GM23338 (cell line): ENCODE data around the gene VAPA. TPM values are rescaled to one million over a fixed set of nuclear protein-coding genes. Genes with fewer than 3 reads are reported as not detected.

Experiments
- ATAC-seq: fragments of 200-7000 bp; cut with Tn5 transposase; 3 replicates; pipeline ENCODE4 v1.9.1; 2020
- DNase-seq: peaks from one replicate; pipeline ENCODE4 v3.0.0-alpha.2; 2015; ENCODE audit warnings: low spot score
- H2AFZ ChIP-seq: fragments of 200-600 bp; sonication (generic); 2 replicates; pipeline ENCODE4 v1.8.0; 2016; ENCODE audit warnings: antibody characterized with exemption, mild to moderate bottlenecking, moderate library complexity
- H3F3A ChIP-seq: fragments of 200-600 bp; sonication (generic); replicated peaks from 2 replicates; pipeline ENCODE4 v1.8.0; 2017; ENCODE audit warnings: antibody characterized with exemption, mixed run types, low read depth
- H3K27ac ChIP-seq: fragments of 200-600 bp; sonication (generic); 2 replicates; pipeline ENCODE4 v1.6.1; 2016; ENCODE audit warnings: low read depth
- H3K27me3 ChIP-seq: fragments of 200-600 bp; sonication (generic); 2 replicates; pipeline ENCODE4 v1.8.0; 2016; ENCODE audit warnings: mild to moderate bottlenecking, mixed run types, moderate library complexity; ENCODE audit not compliant: insufficient read depth
- H3K36me3 ChIP-seq: fragments of 200-600 bp; sonication (generic); 2 replicates; pipeline ENCODE4 v1.8.0; 2016; ENCODE audit warnings: mild to moderate bottlenecking; ENCODE audit not compliant: insufficient read depth
- H3K4me1 ChIP-seq: fragments of 200-600 bp; sonication (generic); 2 replicates; pipeline ENCODE4 v1.8.0; 2016; ENCODE audit warnings: mild to moderate bottlenecking, moderate library complexity; ENCODE audit not compliant: insufficient read depth
- H3K4me2 ChIP-seq: fragments of 200-600 bp; sonication (generic); 2 replicates; pipeline ENCODE4 v1.7.1; 2017; ENCODE audit warnings: mixed run types
- H3K4me3 ChIP-seq: fragments of 200-600 bp; sonication (generic); 2 replicates; pipeline ENCODE4 v1.6.1; 2016; ENCODE audit warnings: mixed run types
- H3K79me2 ChIP-seq: fragments of 200-600 bp; sonication (generic); replicated peaks from 2 replicates; pipeline ENCODE4 v1.8.0; 2017; ENCODE audit warnings: mild to moderate bottlenecking; ENCODE audit not compliant: insufficient read depth
- H3K9me2 ChIP-seq: fragments of 200-600 bp; sonication (generic); 2 replicates; pipeline ENCODE4 v1.8.0; 2017; ENCODE audit not compliant: insufficient read depth
- H4K20me1 ChIP-seq: fragments of 200-600 bp; sonication (generic); replicated peaks from 2 replicates; pipeline ENCODE4 v1.8.0; 2017; ENCODE audit warnings: mild to moderate bottlenecking; ENCODE audit not compliant: insufficient read depth
- H3K27ac Mint-ChIP-seq: 2 replicates; pipeline ENCODE4 v1.8.0; 2020; ENCODE audit warnings: inconsistent platforms, mild to moderate bottlenecking, moderate library complexity, mixed read lengths
- H3K27me3 Mint-ChIP-seq: 3 replicates; pipeline ENCODE4 v1.8.0; 2022; ENCODE audit warnings: low read depth, mild to moderate bottlenecking, moderate library complexity, mixed read lengths, inconsistent platforms; ENCODE audit not compliant: insufficient read depth, poor library complexity
- H3K36me3 Mint-ChIP-seq: 3 replicates; pipeline ENCODE4 v1.8.0; 2021; ENCODE audit warnings: low read depth, mild to moderate bottlenecking, inconsistent platforms, moderate library complexity, mixed read lengths
- H3K4me1 Mint-ChIP-seq: 3 replicates; pipeline ENCODE4 v1.8.0; 2020; ENCODE audit warnings: mild to moderate bottlenecking, inconsistent platforms, mixed read lengths
- H3K4me3 Mint-ChIP-seq: 3 replicates; pipeline ENCODE4 v1.8.0; 2021; ENCODE audit warnings: moderate library complexity, mild to moderate bottlenecking, inconsistent platforms, mixed read lengths
- H3K9me3 Mint-ChIP-seq: 3 replicates; pipeline ENCODE4 v1.8.0; 2020; ENCODE audit warnings: moderate library complexity, mild to moderate bottlenecking, inconsistent platforms, mixed read lengths
- CREB1 ChIP-seq: fragments of 250-450 bp; sonication (Bioruptor Pico); IDR thresholded peaks from 2 replicates; pipeline ENCODE4 v1.5.0; 2020; ENCODE audit warnings: low read depth, mild to moderate bottlenecking, moderate library complexity
- JUNB ChIP-seq: IDR thresholded peaks from one replicate; pipeline ENCODE4 v1.6.1; 2016; ENCODE audit warnings: antibody characterized with exemption; ENCODE audit not compliant: unreplicated experiment
- NANOG ChIP-seq: IDR thresholded peaks from 2 replicates; pipeline ENCODE4 v1.6.1; 2016; ENCODE audit warnings: antibody characterized with exemption, borderline replicate concordance
- POLR2AphosphoS5 ChIP-seq: IDR thresholded peaks from 2 replicates; pipeline ENCODE4 v1.6.1; 2016; ENCODE audit warnings: antibody characterized with exemption, low read depth
- STAT1 ChIP-seq: IDR thresholded peaks from one replicate; pipeline ENCODE4 v1.6.1; 2016; ENCODE audit warnings: antibody characterized with exemption; ENCODE audit not compliant: unreplicated experiment
- ZNF331 ChIP-seq: fragments of 250-450 bp; sonication (Bioruptor Pico); IDR thresholded peaks from 2 replicates; pipeline ENCODE4 v1.5.0; 2020; ENCODE audit warnings: low read depth, mild to moderate bottlenecking, moderate library complexity
- long read RNA-seq: library from polyadenylated mRNA; unstranded; transcript quantifications from one replicate; pipeline ENCODE4 v2.0.0, GENCODE V29; 2020; ENCODE audit not compliant: unreplicated experiment
- polyA plus RNA-seq: library from polyadenylated mRNA; unstranded; fragments of >200 nt; fragmentation: Nextera tagmentation; extraction: Ambion mirVana; gene quantifications from 2 replicates; pipeline ENCODE4 v1.2.1, GENCODE V29; 2016
- total RNA-seq: library from RNA; depleted of rRNA; stranded (reverse); fragments of >200 nt; shearing (Covaris generic); gene quantifications from 2 replicates; pipeline ENCODE4 v1.2.3, GENCODE V29; 2014; rRNA removed
- TF ChIP-seq, protein P1 (sequence below): IDR thresholded peaks from 2 replicates; pipeline ENCODE4 v1.6.1; 2016; ENCODE audit warnings: antibody characterized with exemption
- TF ChIP-seq, protein P2 (sequence below): IDR thresholded peaks from one replicate; pipeline ENCODE4 v1.6.1; 2018; ENCODE audit warnings: antibody characterized with exemption; ENCODE audit not compliant: unreplicated experiment
- TF ChIP-seq, protein P3 (sequence below), 2 experiments: fragments of 200-600 bp in 1 of 2; sonication (generic) in 1 of 2; conservative IDR thresholded peaks; 2 replicates each; pipeline versions ENCODE4 v1.5.1 to v1.6.1; 2016 to 2017; ENCODE audit warnings: antibody characterized with exemption in 2 of 2, low read depth in 2 of 2, mild to moderate bottlenecking in 2 of 2, moderate library complexity in 1 of 2

VAPA gene, protein sequence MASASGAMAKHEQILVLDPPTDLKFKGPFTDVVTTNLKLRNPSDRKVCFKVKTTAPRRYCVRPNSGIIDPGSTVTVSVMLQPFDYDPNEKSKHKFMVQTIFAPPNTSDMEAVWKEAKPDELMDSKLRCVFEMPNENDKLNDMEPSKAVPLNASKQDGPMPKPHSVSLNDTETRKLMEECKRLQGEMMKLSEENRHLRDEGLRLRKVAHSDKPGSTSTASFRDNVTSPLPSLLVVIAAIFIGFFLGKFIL
- total RNA-seq (166 and 178 TPM in 2 replicates), polyA plus RNA-seq (158 and 162 TPM in 2 replicates)
- long read RNA-seq, full-length matches to known transcripts = 133 of 141 reads
- long read RNA-seq, partial matches to known transcripts = 3 of 141 reads
- long read RNA-seq, other reads (novel, unspliced or antisense) = 5 of 141 reads

DNA sequence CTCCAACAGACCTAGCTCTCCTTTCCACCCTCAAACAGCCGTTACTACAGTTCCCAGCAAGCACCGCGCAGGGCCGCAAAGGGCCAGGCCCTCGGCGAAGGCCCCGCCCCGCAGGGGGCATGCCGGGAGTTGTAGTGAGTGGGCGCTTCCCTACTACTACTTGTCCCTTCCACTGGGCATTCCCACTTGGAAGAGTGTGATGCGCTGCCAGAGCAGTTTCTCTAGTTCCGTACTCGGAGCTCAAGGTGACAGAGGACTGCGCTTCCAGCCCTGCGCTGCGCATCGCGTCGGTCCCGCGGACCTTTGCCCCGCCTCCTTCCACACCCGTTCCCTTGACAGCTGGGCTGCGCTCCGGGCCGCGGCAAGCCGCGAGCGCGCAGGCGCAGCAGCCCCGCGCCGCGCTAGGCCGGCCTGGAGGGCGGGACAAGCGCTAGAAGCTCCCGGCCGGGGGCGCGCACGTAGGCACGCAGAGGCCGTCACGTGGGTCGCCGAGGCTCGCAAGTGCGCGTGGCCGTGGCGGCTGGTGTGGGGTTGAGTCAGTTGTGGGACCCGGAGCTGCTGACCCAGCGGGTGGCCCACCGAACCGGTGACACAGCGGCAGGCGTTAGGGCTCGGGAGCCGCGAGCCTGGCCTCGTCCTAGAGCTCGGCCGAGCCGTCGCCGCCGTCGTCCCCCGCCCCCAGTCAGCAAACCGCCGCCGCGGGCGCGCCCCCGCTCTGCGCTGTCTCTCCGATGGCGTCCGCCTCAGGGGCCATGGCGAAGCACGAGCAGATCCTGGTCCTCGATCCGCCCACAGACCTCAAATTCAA, at the start of gene VAPA:
Gene VAPA, plus strand, starts transcription at position 491 of the 808 bp plus-strand sequence. Its CDS starts 241 bp downstream, at position 732.
- Histone ChIP-seq H3K27ac (peak within 1 kb of the TSS; percentile 85), H3K9me2 (no peaks in the 10 kb centered on the region), H3K27me3 (no peaks in the 10 kb centered on the region), H3F3A (no peaks in the 10 kb centered on the region), H4K20me1 (peaks cover 25% of the 10 kb centered on the region), H3K4me3 (peak within 1 kb of the TSS; percentile 84), H3K4me1 (peaks cover 40% of the 10 kb centered on the region), H3K36me3 (no peaks in the 10 kb centered on the region), H3K4me2 (peak within 1 kb of the TSS; percentile 98), H2AFZ (peak within 1 kb of the TSS; percentile 90), H3K79me2 (peaks cover 41% of the 10 kb centered on the region)
- TF ChIP-seq NANOG (no peak), JUNB (no peak), POLR2AphosphoS5 (peak; percentile 86), CREB1 (CRISPR knock-in tag) (peak; percentile 25)
- TF ChIP-seq, protein P1, sequence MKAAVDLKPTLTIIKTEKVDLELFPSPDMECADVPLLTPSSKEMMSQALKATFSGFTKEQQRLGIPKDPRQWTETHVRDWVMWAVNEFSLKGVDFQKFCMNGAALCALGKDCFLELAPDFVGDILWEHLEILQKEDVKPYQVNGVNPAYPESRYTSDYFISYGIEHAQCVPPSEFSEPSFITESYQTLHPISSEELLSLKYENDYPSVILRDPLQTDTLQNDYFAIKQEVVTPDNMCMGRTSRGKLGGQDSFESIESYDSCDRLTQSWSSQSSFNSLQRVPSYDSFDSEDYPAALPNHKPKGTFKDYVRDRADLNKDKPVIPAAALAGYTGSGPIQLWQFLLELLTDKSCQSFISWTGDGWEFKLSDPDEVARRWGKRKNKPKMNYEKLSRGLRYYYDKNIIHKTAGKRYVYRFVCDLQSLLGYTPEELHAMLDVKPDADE = peak; percentile 94
- H3K36me3 Mint-ChIP-seq = peaks cover 3% of the 10 kb centered on the region; the same call in 1 of the 3 replicates
- no peaks in the 10 kb centered on the region for H3K9me3 Mint-ChIP-seq
- ATAC-seq (peak; percentile 89), DNase-seq (peak; percentile 97)
- H3K4me1 Mint-ChIP-seq = peaks cover 18% of the 10 kb centered on the region
- peak within 1 kb of the TSS; percentile 77; the same call in 1 of the 2 replicates for H3K27ac Mint-ChIP-seq
- peak within 1 kb of the TSS; percentile 85 for H3K4me3 Mint-ChIP-seq
- H3K27me3 Mint-ChIP-seq = peaks cover 2% of the 10 kb centered on the region

DNA sequence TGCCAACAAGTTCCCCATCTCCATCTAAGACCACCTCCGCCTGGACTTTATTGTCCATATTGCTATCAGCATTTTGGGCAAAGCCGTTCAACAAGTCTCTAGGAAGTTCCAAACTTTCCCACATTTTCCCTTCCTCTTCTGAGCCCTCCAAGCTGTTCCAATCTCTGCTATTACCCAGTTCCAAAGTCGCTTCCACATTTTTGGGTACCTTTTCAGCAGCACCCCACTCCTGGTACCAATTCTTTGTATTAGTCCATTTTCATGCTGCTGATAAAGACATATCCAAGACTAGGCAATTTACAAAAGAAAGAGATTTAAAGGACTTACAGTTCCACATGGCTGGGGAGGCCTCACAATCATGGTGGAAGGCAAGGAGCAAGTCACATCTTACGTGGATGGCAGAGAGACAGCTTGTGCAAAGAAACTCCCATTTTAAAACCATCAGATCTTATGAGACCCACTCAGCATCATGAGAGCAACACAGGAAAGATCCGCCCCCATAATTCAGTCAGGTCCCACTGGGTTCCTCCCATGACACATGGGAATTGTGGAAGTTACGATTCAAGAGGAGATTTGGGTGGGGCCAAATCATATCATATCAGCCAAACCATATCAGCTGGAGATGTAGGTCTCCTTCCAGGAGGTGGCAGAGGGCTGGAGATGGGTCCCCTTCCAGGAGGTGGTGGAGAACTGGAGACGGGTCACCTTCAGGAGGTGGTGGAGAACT, 47.9 kb upstream of the VAPA start:
- H3K79me2 ChIP-seq = no peaks in the 10 kb centered on the region
- peaks cover 16% of the 10 kb centered on the region for H3K36me3 Mint-ChIP-seq
- H4K20me1 ChIP-seq = no peaks in the 10 kb centered on the region
- no peak overlapping the region for H2AFZ ChIP-seq
- DNase-seq (no peak), ATAC-seq (no peak)
- no peak overlapping the region for H3K27ac ChIP-seq
- peaks cover 22% of the 10 kb centered on the region for H3K9me3 Mint-ChIP-seq
- peaks cover 21% of the 10 kb centered on the region for H3K4me1 Mint-ChIP-seq
- peaks cover 11% of the 10 kb centered on the region for H3K27me3 Mint-ChIP-seq
- H3K4me1 ChIP-seq = peaks cover 9% of the 10 kb centered on the region
- no peaks in the 10 kb centered on the region for H3F3A ChIP-seq
- H3K27ac Mint-ChIP-seq = no peak overlapping the region
- H3K36me3 ChIP-seq = peaks cover 11% of the 10 kb centered on the region; the same call in 1 of the 2 replicates
- H3K9me2 ChIP-seq = no peaks in the 10 kb centered on the region
- H3K4me2 ChIP-seq = no peak overlapping the region
- TF ChIP-seq, protein P2, sequence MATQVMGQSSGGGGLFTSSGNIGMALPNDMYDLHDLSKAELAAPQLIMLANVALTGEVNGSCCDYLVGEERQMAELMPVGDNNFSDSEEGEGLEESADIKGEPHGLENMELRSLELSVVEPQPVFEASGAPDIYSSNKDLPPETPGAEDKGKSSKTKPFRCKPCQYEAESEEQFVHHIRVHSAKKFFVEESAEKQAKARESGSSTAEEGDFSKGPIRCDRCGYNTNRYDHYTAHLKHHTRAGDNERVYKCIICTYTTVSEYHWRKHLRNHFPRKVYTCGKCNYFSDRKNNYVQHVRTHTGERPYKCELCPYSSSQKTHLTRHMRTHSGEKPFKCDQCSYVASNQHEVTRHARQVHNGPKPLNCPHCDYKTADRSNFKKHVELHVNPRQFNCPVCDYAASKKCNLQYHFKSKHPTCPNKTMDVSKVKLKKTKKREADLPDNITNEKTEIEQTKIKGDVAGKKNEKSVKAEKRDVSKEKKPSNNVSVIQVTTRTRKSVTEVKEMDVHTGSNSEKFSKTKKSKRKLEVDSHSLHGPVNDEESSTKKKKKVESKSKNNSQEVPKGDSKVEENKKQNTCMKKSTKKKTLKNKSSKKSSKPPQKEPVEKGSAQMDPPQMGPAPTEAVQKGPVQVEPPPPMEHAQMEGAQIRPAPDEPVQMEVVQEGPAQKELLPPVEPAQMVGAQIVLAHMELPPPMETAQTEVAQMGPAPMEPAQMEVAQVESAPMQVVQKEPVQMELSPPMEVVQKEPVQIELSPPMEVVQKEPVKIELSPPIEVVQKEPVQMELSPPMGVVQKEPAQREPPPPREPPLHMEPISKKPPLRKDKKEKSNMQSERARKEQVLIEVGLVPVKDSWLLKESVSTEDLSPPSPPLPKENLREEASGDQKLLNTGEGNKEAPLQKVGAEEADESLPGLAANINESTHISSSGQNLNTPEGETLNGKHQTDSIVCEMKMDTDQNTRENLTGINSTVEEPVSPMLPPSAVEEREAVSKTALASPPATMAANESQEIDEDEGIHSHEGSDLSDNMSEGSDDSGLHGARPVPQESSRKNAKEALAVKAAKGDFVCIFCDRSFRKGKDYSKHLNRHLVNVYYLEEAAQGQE = no peak
- TF ChIP-seq, protein P3, sequence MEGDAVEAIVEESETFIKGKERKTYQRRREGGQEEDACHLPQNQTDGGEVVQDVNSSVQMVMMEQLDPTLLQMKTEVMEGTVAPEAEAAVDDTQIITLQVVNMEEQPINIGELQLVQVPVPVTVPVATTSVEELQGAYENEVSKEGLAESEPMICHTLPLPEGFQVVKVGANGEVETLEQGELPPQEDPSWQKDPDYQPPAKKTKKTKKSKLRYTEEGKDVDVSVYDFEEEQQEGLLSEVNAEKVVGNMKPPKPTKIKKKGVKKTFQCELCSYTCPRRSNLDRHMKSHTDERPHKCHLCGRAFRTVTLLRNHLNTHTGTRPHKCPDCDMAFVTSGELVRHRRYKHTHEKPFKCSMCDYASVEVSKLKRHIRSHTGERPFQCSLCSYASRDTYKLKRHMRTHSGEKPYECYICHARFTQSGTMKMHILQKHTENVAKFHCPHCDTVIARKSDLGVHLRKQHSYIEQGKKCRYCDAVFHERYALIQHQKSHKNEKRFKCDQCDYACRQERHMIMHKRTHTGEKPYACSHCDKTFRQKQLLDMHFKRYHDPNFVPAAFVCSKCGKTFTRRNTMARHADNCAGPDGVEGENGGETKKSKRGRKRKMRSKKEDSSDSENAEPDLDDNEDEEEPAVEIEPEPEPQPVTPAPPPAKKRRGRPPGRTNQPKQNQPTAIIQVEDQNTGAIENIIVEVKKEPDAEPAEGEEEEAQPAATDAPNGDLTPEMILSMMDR (conservative IDR thresholded peaks at IDR 0.05; ENCODE audit: low read depth in 2 of 2) = no peak
- TF ChIP-seq NANOG (no peak), ZNF331 (no peak), CREB1 (CRISPR knock-in tag) (no peak), STAT1 (no peak)
- no peak overlapping the region for H3K4me3 ChIP-seq
- H3K4me3 Mint-ChIP-seq = no peak overlapping the region
- H3K27me3 ChIP-seq = no peaks in the 10 kb centered on the region
